Esophagus mucosa (tissue), 1 donor: ENCODE measurements around the gene MACROD2. TPM values are rescaled to one million over a fixed set of nuclear protein-coding genes. Genes with fewer than 3 reads are reported as not detected.

Experiments used
- ATAC-seq: fragments of 200-7000 bp; cut with Tn5 transposase; one replicate; pipeline ENCODE4 v1.9.1; 2020
- total RNA-seq: library from RNA; stranded (reverse); gene quantifications from one replicate; pipeline ENCODE4 v1.2.4, GENCODE V29; 2023
- donor health status: DM: yes; HTN: yes; CAD: no.

MACROD2 gene
- total RNA-seq, 1 donor from 2014 or later = 2.2 TPM

DNA sequence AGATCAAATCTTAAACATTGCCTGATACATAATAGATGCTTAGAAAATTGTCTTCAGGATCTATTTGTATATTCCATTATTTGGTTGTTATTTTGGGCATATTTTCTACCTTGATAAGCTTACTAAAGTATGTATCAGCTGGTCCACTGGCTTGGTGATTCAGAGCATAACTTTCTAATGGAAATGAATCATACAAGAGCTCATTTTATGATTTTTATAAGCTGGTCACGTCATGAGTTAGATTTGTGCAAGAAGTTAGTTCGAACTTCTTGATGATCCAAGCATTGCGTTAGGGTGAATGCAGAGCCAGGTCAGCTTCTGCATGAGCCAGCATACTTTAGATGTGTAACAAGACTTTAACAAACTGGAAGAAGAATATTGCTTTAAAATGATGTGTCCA lies 486.5 kb downstream of the MACROD2 start:
- ATAC-seq = no peak

DNA sequence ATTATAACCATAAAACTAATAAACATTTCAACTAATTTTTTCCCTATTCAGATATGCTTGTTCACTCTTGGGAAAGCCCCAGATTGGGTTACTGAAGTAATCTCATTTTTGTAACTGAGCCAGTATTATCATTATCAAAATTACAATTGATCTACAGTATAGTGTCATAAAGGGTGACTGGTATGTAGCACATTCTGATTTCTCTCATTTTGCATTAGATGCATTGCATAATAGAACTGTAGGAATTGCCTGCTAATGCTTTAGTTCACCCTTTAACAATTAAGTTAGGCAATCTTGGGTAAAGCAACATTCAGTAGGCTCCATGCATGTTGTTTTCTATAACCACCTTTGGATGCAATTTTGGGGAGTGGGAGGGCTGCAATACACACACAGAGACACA lies 492.9 kb downstream of the MACROD2 start:
- no peak for ATAC-seq

DNA sequence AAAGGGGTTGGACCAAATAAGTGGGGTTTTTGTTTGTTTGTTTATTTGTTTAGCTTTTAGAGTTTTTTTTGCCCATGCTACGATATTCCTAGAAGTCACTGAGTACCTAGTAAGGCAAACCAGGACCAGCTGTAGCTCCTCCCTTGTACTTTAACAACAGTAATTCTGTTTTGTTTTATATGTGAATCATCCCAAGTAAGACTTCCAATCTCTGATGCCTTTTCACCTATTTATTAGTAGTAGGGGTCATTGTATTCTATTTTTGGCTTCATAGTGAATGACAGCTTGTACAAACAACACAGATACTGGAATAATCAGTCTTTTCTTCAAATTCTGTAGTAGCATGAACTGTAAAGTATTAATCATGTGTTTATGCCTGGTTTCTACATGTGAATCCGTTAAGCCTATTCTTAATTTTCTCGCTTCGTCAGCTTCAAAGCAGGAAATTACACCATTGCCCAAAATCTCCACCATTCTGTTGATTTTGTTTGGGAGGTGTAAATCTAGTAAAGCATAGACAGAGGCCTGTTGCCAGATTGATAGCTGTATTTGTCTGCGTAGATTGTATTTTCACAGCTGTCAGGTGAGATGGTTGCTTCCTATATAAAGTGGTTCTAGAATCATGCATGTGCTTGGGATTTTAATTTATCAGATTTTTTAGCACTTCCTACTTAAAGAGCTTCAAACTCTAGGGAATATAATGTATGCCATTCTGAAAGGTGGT lies 493.6 kb downstream of the MACROD2 start:
- no peak for ATAC-seq

DNA sequence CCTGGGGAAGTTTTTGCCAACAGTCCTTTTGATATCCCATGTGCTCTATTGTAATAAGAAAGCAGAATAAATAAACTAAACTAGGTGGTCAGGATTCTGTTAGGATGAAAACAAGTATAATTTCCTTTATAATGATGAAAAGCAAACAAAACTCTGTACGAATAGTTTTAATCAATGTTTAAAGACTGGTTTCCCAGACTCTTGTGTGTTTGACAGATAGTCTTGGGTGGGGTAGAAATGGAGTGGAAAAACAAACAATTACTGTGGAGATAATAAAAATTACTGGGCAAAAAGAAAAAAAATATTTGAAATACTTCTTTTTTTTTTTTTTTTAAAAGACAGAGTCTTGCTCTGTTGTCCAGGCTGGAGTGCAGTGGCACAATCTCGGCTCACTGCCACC lies 494.2 kb downstream of the MACROD2 start:
- no peak for ATAC-seq

DNA sequence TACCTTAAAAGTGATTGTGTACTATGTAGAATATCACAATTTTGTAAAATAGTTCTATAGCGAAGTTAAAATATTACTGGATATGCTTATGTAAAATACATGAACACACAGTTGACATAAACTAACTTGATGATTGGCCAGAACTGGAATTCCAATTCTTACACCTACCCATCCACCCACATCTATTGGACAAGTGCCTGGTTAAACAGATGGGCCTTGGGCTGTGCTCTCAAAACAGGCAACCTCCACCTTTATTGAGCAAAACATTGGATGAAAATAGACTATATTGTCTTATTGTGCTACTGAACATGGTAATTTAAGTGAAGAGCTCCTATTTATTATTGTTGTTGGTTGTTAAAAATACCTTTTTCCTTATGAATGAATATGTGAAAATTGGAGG lies 496.1 kb downstream of the MACROD2 start:
- no peak for ATAC-seq

DNA sequence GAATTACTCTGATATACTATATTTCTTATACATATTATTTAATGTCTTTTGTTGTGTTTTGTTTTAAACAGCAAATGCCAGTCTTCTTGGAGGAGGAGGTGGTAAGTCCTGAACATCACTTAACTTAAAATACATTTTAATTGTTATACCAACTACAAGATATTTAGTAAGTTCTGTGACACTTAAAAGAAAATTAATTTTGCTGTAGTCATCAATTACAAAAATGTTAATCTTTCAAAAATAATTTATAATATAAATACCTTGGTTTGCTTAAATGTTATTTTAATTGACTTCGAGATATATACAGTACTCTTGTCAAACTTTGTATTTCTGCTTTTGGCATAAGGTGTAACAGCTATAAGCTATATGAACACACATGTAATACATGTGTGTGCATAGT lies 498.1 kb downstream of the MACROD2 start:
- ATAC-seq = no peak

DNA sequence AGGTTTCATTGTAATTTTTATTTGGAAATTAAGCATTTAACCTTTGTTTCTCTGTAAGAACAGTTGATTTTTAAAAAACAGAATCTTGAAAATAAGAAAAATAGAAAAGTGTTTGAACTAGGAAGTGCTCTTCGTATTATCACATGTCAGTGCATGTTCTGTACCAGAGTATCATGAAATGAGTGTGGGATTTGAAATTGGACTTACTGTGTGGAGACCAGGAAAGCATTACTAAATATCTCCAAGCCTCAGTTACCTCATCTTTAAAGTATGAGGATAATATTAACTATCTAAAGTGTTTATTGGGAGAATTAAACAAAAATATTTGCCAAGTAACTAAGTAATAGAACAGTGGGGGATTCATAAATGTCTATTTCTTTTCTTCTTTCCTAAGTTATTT lies 499.0 kb downstream of the MACROD2 start:
- no peak for ATAC-seq

DNA sequence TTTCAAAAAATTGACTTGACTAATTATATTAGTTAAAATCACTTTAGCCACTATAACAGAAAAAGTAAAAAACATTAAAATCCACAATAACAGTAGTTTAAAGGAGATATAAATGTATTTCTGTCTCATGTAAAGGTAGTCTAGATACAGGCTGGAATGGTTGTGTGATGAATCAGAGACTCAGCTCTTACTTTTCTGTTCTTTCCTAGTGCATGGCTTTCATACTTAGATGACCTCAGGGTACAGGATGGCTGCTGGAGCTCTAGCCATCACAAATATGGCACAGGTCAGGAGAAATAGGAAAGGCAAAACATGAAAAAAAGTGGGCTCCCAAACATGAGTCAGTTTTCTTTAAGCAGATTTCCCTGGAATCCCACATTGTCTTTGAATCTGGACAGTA lies 499.8 kb downstream of the MACROD2 start:
- ATAC-seq = no peak

DNA sequence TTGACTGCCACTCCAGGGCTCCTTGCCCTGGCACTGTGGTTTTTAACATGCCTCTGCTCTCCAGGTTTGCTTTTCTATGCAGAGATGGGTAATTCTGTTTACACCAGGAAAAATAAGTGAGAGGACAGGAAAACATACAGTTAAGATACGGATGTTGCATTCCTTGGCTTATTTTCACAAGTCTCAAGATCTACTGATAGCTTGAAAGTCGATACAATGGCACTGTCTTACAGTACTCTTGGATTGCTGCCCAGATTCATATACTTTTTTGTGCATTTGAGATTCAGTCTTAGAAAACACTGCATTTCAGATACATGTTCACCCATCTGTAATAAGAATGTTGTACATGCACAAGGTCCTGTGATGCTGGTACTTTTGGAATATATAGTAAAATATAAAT lies 501.7 kb downstream of the MACROD2 start:
- ATAC-seq = no peak

DNA sequence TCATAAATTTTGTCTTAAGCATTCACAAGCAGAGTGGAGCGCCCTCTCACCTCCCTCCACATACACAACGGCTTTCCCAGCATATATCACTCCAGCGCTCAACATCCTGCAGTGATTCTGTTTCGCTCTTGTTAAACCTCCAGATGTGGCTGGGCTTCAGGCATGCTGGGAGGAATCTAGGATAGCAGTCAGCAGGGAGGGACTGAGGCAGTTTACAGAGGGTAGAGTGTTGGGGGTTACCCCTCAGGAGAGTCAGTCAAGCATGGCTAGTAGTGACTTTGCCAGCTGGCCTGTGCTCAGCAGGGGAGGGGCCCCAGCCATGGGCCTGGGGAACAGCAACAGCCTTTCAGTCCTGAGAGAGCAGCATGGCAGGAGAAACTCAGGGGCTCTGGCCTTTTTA lies 503.5 kb downstream of the MACROD2 start:
- ATAC-seq = no peak

DNA sequence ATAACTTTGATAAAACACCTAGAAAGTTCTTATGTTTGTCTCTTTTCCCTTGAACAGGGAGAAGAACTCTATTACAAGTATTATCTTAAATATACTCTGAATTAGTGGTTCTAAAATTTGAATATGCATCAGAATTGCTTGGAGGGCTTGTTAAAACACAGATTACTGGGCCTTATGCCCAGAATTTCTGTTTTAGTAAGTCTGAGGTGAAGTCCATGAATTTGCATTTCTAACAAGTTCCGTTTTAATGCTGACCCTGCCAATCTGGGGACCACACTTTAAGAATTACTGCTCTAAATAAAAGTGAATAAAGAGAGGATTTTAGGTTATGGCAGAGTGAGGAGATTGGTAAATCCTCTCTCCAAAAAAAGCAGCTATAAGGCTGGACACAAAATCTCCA lies 510.2 kb downstream of the MACROD2 start:
- no peak for ATAC-seq

DNA sequence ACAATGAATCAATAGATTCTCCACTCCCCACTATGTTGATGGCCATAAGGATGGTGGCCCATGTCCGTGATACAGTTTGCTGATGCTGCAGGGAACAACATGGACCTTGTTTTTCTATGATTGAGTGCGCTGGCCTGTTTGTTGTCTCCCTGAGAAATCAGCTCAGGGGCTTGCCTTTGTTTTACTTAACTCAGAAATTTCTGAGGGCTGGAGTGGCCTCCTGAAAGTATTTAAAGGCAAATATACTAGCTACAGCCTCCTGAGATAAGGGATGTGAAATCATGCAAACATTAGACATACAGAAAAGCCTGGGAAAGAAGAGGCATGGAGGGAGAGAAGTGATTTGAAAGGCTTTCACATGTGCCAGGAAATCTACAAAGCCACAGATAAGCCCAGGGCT lies 512.4 kb downstream of the MACROD2 start:
- no peak for ATAC-seq

DNA sequence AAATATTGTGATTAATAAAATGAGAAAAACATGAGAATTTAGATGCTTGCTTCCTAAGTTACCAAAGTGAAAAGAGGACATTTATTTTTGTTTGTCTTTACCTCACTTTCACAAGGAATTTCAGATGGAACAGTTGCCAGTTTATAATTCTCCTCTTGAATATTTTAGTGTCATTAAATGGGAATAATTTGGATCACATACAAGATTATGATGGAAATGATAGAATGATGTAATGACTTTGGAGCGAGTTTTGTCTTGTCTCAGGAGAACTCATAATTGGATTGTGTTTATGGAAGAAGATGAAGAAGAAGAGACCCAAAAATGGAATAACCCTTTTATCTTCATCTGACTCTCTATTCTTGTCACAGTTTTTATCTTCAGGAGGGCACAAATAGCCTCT lies 515.0 kb downstream of the MACROD2 start:
- no peak for ATAC-seq

DNA sequence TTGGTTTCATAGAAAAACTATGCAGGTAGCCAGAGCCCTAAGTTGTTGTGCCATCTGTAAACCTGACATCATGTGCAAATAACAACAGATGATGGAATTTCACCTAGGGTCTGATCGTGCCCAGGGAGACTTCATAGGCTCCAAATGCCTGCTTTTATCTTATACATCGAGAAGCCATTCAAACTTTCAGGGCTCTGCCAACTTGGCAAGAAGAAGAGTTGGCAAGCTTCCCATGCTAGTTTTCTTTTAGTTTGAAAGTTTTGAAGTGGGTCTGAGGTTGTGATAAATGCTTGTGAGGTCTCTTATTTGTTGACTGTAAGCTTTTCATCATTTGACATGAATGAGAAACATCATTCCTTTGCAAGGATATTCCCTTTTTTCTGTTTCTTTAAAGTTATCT lies 517.5 kb downstream of the MACROD2 start:
- ATAC-seq = no peak

DNA sequence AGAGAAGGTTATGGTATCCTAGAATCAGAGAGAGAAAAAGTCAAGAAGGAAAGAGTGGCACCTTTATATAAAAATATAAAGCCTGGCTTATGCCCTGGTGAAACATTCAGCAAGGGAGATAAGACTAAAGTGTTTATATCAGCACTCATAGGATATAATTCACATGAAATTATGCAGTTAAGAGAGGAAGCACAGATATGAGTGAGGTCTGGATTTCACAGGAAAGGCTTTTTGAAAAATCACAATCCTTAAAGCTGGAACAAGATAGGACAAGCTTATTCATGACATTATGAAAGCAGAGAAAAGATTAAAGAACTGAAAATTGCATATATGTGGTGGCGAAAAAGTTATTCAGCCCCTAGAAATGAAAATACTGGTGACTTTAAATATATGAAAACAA lies 523.3 kb downstream of the MACROD2 start:
- ATAC-seq = no peak

DNA sequence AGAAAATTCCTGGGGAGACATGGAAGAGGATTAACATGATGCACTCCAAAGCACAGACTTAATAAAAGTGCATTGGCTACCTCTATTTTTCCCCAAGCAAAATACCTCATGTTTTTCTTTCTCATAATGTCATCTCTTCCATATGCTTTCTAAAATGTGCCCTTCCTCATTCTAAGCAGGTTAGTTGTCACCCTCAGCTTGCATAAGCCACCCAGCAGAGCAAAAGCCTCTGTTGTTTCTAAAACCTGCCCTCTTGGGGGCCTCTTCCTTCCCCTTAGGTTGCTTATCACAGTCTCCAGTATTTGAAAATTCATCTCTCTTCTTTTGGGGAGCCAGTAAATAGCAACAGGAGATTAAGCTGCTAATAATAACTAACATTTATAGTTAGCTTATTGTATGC lies 525.7 kb downstream of the MACROD2 start:
- ATAC-seq = no peak

DNA sequence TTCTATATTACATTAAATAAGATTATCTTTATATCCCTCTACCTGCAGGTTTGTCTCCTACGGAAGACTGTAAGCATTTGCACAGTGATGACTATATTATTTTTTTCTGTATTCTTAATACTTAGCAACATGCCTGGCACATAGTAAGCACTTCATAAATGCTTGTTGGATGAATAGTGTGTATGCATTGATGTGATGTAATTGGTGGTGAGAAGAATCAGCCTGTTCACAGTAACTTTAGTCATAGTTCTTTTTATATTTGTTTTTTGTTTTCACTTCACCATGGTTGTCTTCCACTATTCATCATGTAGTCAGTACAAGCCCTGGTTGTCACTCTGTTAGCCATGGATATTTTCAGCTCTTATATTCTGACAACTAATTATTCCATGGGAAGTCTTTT lies 526.1 kb downstream of the MACROD2 start:
- peak; percentile 61 for ATAC-seq

DNA sequence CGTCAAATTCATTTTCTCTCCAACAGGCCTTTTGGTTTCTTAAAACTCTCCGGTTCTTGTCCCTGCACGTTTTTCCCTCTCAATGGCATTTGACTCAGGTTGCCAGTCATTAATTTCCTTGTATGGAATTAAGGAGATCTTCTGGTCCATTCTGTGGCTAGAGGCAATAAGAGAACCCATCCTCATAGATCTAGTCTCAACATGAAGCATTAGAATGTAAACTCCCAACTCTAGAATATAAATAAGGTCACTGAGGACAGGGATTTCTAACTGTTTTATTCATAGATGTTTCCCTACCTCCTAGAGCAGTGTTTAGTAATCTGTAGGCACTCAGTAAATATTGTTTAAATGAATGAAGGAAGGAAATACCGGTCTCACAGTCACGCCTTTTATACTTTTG lies 527.3 kb downstream of the MACROD2 start:
- peak; percentile 94 for ATAC-seq

DNA sequence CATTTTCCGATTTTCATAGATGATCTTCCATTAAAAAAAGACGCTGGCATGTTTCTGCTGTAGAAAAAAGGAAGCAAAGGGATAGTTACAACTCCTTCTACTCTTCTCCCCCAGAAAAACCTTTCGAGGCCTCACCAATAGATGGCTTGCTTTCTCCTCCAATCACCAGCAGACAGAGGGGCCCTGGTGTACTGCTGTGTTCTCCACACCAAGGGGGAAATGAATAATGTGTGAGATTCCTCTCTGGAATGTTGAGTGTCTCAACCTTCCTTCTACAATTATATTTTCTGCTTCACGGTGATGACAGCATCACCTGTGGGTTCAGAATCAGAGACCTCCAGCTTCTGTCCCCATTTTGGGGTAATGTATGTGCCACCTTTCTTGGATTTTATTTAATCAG lies 527.8 kb downstream of the MACROD2 start:
- no peak for ATAC-seq

DNA sequence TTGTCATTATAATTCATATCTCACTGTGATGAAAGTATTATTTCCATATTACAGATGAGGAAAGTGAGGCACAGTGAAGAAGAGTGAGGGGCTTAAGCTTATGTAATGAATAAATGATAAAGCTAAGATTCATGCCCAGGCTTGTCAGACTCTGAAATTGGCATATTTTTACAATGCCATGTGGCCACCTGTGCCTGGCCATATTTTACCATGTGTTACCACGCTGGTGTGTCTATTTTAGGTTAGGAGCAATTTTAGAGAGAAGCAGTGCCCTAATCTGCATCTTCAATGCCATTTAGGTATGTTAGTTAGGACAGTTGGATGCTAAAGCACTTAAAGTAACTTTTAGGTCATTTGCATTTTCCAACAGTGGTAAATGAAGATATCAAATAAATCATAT lies 530.1 kb downstream of the MACROD2 start:
- ATAC-seq = no peak

DNA sequence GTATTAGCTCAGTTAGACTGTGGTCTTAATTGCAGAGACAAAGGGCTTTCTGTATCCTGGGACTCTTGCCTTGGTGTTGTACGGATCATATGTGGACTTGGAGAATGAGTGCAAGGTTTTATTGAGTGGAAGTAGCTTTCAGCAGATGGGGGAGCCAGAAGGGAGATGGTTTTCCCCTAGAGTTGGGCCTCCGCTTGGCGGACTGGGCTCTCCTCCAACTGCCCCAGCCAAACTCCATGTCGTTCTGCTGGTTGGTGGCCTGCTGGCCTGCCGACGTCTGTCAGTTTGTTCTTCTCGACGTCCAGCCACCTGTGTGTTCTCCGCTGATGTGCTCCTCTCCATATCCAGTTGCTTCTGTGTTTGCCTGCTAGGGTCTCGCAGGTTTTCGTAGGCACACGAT lies 531.6 kb downstream of the MACROD2 start:
- no peak for ATAC-seq

DNA sequence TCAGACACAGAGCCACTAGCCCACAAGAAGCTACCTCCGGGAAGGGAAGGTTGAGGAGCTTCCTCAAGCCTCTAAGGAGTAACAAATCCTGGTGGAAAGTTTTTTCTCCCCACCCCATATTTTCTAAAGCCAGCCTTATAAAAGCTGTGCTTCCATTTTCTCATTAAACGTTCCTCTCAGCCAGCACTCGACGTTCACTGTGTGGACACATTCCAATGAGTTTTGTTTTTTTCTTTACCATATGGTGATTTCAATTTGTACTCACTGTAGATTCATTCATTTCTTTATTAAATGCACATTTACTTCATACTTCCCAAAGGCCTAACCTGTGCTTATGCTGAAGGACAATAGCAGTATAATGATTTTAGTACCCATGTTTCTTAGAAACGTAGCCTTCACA lies 536.5 kb downstream of the MACROD2 start:
- no peak for ATAC-seq

DNA sequence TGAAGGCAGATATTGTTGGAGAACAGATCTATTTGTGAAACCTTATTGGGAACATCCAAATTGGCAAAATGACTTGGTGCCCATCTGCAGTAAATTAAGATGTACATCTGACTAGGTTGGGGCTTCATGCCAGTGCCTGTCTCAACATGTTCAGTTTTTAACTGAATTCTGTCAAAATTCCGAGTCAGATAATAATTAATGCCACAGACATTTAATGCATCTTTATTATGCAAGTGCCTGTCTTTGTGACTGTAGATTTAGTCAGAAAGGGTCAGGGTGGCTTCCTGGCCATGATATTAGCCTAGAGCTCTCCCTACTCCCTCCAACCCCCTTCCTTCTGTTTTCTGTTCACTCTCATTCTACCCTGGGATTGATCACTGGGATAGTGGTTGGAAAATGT lies 541.4 kb downstream of the MACROD2 start:
- ATAC-seq = no peak

DNA sequence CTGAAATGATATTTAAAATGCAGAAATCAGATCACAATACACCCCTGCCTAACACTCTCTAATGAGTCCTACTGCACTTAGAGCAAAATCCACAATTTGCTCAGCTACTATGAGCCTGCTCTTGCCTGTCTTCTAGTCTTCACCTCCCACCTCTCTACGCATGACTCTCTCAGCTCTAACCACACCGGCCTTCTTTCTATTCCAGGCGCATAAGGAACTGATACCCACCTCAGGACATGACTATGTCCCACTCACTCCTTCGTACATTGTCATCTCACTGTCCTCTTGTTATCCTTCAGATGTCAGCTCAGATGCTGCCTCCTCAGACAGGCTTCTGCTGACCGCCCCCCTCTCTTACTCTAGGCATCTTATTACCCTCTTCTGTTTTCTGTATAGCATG lies 543.1 kb downstream of the MACROD2 start:
- no peak for ATAC-seq

DNA sequence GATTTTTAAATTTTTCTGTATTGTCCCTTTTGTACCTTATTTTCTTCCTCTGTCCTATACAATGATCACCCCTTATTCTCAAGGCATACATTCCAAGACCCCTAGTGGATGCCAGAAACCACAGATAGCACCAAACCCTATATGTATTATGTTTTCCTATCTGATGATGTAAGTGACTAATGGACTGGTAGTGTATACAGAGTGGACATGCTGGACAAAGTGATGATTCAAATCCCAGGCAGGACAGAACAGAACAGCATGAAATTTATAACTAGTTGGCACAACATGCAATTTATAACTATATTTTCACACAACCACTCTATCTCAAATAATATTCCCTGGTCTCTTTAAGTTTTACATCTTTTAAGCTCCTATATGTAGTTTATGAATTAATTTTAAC lies 547.7 kb downstream of the MACROD2 start:
- ATAC-seq = no peak
